Spleen (tissue), 11 donors: ENCODE results near the gene KRT23. TPM values are rescaled to one million over a fixed set of nuclear protein-coding genes. Genes with fewer than 3 reads are reported as not detected.

ENCODE experiments used
- DNase-seq: peaks from one replicate; pipeline ENCODE4 v3.0.0-alpha.2; 2020
- H3K27ac ChIP-seq, 8 donors: fragments of 200-600 bp; sonication (generic) in 7 of 8; 1 replicate in 4 of 8; 2 replicates in 4 of 8; pipeline versions ENCODE4 v1.5.0 to v1.8.0; 2016 to 2021; ENCODE audit warnings: inconsistent platforms in 4 of 8, mild to moderate bottlenecking in 4 of 8, moderate library complexity in 1 of 8
- H3K27me3 ChIP-seq, 7 donors: fragments of 200-600 bp; sonication (generic) in 6 of 7; replicated peaks in 1 of 7; 1 replicate in 4 of 7; 2 replicates in 3 of 7; pipeline versions ENCODE4 v1.5.0 to v1.8.0; 2016 to 2021; ENCODE audit warnings: inconsistent platforms in 3 of 7, mild to moderate bottlenecking in 1 of 7
- H3K36me3 ChIP-seq, 6 donors: fragments of 200-600 bp; sonication (generic) in 5 of 6; 1 replicate in 4 of 6; 2 replicates in 2 of 6; pipeline versions ENCODE4 v1.5.0 to v1.8.0; 2016 to 2021; ENCODE audit warnings: inconsistent platforms in 2 of 6
- H3K4me1 ChIP-seq, 6 donors: fragments of 200-600 bp; sonication (generic) in 5 of 6; 1 replicate in 3 of 6; 2 replicates in 3 of 6; pipeline versions ENCODE4 v1.5.0 to v1.8.0; 2016 to 2021; ENCODE audit warnings: inconsistent platforms in 3 of 6
- H3K4me3 ChIP-seq, 8 donors: fragments of 200-600 bp; sonication (generic) in 7 of 8; 1 replicate in 4 of 8; 2 replicates in 4 of 8; pipeline versions ENCODE4 v1.5.0 to v1.8.0; 2016 to 2021; ENCODE audit warnings: inconsistent platforms in 4 of 8, mild to moderate bottlenecking in 4 of 8, moderate library complexity in 2 of 8
- H3K9me3 ChIP-seq, 8 donors: fragments of 200-600 bp; sonication (generic) in 7 of 8; 1 replicate in 4 of 8; 2 replicates in 4 of 8; pipeline versions ENCODE4 v1.5.0 to v1.8.0; 2016 to 2021; ENCODE audit warnings: inconsistent platforms in 4 of 8
- POLR2A ChIP-seq, 3 donors: fragments of 450-650 bp; IDR thresholded peaks; one replicate each; pipeline ENCODE4 v1.5.1; 2017; ENCODE audit warnings: antibody characterized with exemption in 3 of 3, mild to moderate bottlenecking in 1 of 3
- POLR2AphosphoS5 ChIP-seq, 3 donors: sonication (generic); formaldehyde crosslinking; IDR thresholded peaks; one replicate each; pipeline ENCODE4 v1.5.1; 2017; ENCODE audit warnings: antibody characterized with exemption in 3 of 3
- WGBS, 5 donors: extraction: QIAGEN DNeasy Blood & Tissue Kit in 3 of 5; methylation state at CpG; one replicate each; pipeline versions ENCODE4 v1.1.5 to v1.1.7; 2013 to 2018; 5-methylcytosine and 5-hydroxymethylcytosine counted together
- intact Hi-C: fragments of 100-400 bp; cut with DNase I; formaldehyde crosslinking; loops from one replicate; pipeline ENCODE4 v1.15.0; 2023; ENCODE audit warnings: low total_unique reads
- polyA plus RNA-seq, 3 donors: library from polyadenylated mRNA; stranded (reverse); fragments of 200-250 nt; gene quantifications; one replicate each; pipeline ENCODE4 v1.2.1, GENCODE V29; 2013
- total RNA-seq, 7 donors: library from RNA; depleted of rRNA in 3 of 7; stranded (reverse); fragments of >200 nt in 3 of 7; fragmentation: NEBNext Ultra II Directional in 4 of 7; extraction: Animal tissue kit (Norgen Biotek cat#: 25700) in 4 of 7; gene quantifications; one replicate each; pipeline versions ENCODE4 v1.1.0 to v1.2.1, GENCODE V29; 2016 to 2021
- TF ChIP-seq, protein P1 (sequence below), 11 experiments: fragments of 200-600 bp in 7 of 11; fragments of 450-650 bp in 4 of 11; sonication (generic) in 4 of 11; IDR thresholded peaks in 8 of 11; conservative IDR thresholded peaks in 3 of 11; 1 replicate in 7 of 11; 2 replicates in 4 of 11; pipeline versions ENCODE4 v1.4.0 to v1.8.0; 2016 to 2021; ENCODE audit warnings: antibody characterized with exemption in 11 of 11, inconsistent platforms in 4 of 11, mild to moderate bottlenecking in 1 of 11
- donor health status: healthy with polysubstance abuse.
- donor health status: DM: no; HTN: no; CAD: no; lungs with moderate emphysema.
- donor health status: DM: no; HTN: no; CAD: no.
- donor health status: Bipolar disorder and iron deficiency.
- donor health status: healthy.
- donor health status: DM: no; HTN: no; CAD: no.
- donor health status: DM: yes; HTN: yes; CAD: no.

KRT23 gene
- total and polyA plus RNA-seq, 10 donors: 0.03 to 21.7 (median 2.9) TPM

DNA sequence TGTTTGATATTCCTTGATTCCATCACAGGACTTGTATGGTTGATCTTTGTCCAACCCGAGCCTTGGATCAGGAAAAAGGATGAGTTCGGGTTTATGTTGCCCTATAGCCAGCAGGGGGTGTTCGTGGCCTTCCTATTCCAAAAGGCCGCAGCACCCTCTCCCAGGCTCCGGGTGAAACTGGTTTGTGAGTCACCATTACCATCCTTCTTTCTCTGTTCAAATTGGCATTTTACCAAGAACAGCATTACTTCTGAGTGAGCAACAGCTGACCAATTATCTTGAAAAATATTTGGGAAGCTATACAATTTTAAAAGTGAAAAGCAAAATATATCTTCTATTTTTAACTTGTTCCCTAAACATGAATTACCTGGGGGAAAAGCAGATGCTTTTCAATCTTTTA lies 28.1 kb downstream of the KRT23 start:
- H3K4me1 ChIP-seq: peaks cover 0 to 31% (median 9%) of the 10 kb centered on the region in 6 donors
- no peaks in the 10 kb centered on the region for H3K36me3 ChIP-seq
- peak; percentile 85 for DNase-seq
- 0 to 1% (median 1%) methylated on average over 5 of the region's 5 CpGs for WGBS, 5 donors
- intact Hi-C loops: loop anchor here (2.0 to 5.0 kb wide), 2 partner anchors 638 to 739 kb away; no protein-coding TSS in a partner anchor
- no peaks in the 10 kb centered on the region for H3K9me3 ChIP-seq
- TF ChIP-seq, protein P1, sequence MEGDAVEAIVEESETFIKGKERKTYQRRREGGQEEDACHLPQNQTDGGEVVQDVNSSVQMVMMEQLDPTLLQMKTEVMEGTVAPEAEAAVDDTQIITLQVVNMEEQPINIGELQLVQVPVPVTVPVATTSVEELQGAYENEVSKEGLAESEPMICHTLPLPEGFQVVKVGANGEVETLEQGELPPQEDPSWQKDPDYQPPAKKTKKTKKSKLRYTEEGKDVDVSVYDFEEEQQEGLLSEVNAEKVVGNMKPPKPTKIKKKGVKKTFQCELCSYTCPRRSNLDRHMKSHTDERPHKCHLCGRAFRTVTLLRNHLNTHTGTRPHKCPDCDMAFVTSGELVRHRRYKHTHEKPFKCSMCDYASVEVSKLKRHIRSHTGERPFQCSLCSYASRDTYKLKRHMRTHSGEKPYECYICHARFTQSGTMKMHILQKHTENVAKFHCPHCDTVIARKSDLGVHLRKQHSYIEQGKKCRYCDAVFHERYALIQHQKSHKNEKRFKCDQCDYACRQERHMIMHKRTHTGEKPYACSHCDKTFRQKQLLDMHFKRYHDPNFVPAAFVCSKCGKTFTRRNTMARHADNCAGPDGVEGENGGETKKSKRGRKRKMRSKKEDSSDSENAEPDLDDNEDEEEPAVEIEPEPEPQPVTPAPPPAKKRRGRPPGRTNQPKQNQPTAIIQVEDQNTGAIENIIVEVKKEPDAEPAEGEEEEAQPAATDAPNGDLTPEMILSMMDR (IDR thresholded peaks at IDR 0.05 in 8 of 11, conservative IDR thresholded peaks at IDR 0.05 in 3 of 11): peak; percentile 62 to 80 (median 74)
- TF ChIP-seq POLR2AphosphoS5 (IDR thresholded peaks at IDR 0.05): no peak
- H3K4me3 ChIP-seq: no peak overlapping the region
- H3K27me3 ChIP-seq: peaks cover 0 to 40% (median 10%) of the 10 kb centered on the region in 7 donors
- no peak overlapping the region for H3K27ac ChIP-seq

DNA sequence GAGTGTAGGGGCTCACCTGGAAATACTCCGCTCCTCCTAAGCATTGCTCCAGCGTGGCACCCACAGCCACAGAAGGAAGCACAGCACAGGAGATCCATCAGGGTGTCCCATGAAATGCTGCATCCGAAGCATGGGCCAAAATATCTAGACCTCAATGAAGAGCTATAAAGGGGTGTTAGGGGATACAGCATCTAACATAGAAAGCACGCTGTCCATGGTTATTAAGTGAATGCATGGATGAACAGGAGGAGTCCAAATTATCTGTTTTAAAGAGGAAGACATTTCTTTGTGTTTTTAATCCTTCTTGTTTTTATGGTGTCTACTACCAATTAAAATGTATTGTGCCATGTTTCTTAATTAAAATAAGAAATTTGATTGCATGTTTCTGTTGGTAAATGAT lies 30.8 kb downstream of the KRT23 start:
- Histone ChIP-seq H3K9me3 (no peaks in the 10 kb centered on the region), H3K36me3 (no peaks in the 10 kb centered on the region), H3K4me1 (peaks cover 0 to 16% (median 7%) of the 10 kb centered on the region in 6 donors), H3K4me3 (no peak overlapping the region), H3K27ac (no peak overlapping the region), H3K27me3 (peaks cover 0 to 40% (median 10%) of the 10 kb centered on the region in 7 donors)
- WGBS, 5 donors: 79 to 96% (median 91%) methylated on average over 4 of the region's 4 CpGs
- intact Hi-C loops: loop anchor here (5.0 kb wide), 1 partner anchor 641 kb away; no protein-coding TSS in a partner anchor
- no peak for DNase-seq
- TF ChIP-seq POLR2A (IDR thresholded peaks at IDR 0.05): no peak
- no peak for TF ChIP-seq POLR2AphosphoS5 (IDR thresholded peaks at IDR 0.05)
- TF ChIP-seq, protein P1 (IDR thresholded peaks at IDR 0.05 in 8 of 11, conservative IDR thresholded peaks at IDR 0.05 in 3 of 11): no peak

- Histone ChIP-seq H3K9me3 (no peaks in the 10 kb centered on the region), H3K4me1 (peaks cover 0 to 13% (median 7%) of the 10 kb centered on the region in 6 donors), H3K4me3 (no peak overlapping the region), H3K36me3 (no peaks in the 10 kb centered on the region), H3K27me3 (peaks cover 0 to 46% (median 10%) of the 10 kb centered on the region in 7 donors), H3K27ac (no peak overlapping the region)
- WGBS, 5 donors: 84 to 95% (median 89%) methylated on average over 5 of the region's 5 CpGs
- DNase-seq: no peak
- intact Hi-C loops: loop anchor here (5.0 kb wide), 1 partner anchor 642 kb away; no protein-coding TSS in a partner anchor
- TF ChIP-seq, protein P1 (IDR thresholded peaks at IDR 0.05 in 8 of 11, conservative IDR thresholded peaks at IDR 0.05 in 3 of 11): no peak
- TF ChIP-seq POLR2AphosphoS5 (IDR thresholded peaks at IDR 0.05): no peak
- no peak for TF ChIP-seq POLR2A (IDR thresholded peaks at IDR 0.05)
Measured at GRCh38 chr17:40905370-40905769, 32.1 kb downstream of the KRT23 start.

DNA sequence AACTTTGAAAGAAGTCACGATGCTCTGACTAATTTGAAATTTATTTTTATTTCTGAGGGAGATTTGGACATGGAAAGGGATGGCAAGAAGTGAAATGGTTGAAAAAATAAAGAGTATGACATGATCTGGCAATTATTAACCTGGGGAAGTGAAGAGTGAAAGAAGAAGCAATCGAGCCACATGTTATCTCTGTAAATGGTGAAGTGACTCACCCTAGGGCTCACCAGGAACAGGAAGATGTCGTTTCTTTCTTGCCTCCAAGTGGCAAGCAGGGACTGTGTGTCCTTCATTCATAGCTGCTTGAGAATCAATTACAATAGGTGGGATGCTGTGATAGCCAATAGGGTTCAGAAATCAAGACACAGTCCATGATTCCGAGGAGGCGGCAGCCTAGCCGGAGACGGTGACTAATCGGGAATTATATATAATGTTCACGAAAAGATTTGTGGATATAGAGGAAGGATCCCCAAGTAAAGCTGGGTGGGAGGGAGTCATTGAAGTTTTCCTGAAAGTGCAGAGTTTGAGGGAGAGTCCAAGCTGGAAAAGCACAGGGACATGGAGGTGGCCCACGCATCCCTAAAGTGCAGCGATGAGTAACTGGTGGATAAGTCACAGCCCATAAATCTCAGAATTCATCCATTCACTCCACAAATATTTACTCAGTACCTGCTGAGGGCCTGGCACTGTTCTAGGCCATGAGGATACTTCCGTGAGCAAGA lies 34.2 kb downstream of the KRT23 start:
- H3K4me3 ChIP-seq: no peak overlapping the region
- H3K4me1 ChIP-seq: no peaks in the 10 kb centered on the region
- no peaks in the 10 kb centered on the region for H3K9me3 ChIP-seq
- TF ChIP-seq POLR2A (IDR thresholded peaks at IDR 0.05) (no peak), POLR2AphosphoS5 (IDR thresholded peaks at IDR 0.05) (no peak)
- TF ChIP-seq, protein P1 (IDR thresholded peaks at IDR 0.05 in 8 of 11, conservative IDR thresholded peaks at IDR 0.05 in 3 of 11): no peak
- H3K36me3 ChIP-seq: no peaks in the 10 kb centered on the region
- intact Hi-C loops: no loop called here
- DNase-seq: no peak
- WGBS, 5 donors: 71 to 81% (median 77%) methylated on average over 12 of the region's 12 CpGs
- peaks cover 0 to 38% (median 4%) of the 10 kb centered on the region in 7 donors for H3K27me3 ChIP-seq
- no peak overlapping the region for H3K27ac ChIP-seq
